D721Med (cell line): ENCODE measurements around the gene FAM110A.

Experiments
- DNase-seq: peaks from one replicate; pipeline ENCODE4 v3.0.0; 2011; ENCODE audit warnings: low spot score; ENCODE audit not compliant: insufficient read length
- FAIRE-seq: peaks from 2 replicates; lab custom pipeline; 2011; peaks lifted over from hg19 to GRCh38; lab: Jason Lieb, UNC
- TF ChIP-seq, protein P1 (sequence below): IDR thresholded peaks from 2 replicates; pipeline ENCODE4 v1.5.1; 2012; ENCODE audit warnings: mild to moderate bottlenecking, control low read depth; ENCODE audit not compliant: insufficient read depth; ENCODE audit errors: missing control alignments

FAM110A gene

DNA sequence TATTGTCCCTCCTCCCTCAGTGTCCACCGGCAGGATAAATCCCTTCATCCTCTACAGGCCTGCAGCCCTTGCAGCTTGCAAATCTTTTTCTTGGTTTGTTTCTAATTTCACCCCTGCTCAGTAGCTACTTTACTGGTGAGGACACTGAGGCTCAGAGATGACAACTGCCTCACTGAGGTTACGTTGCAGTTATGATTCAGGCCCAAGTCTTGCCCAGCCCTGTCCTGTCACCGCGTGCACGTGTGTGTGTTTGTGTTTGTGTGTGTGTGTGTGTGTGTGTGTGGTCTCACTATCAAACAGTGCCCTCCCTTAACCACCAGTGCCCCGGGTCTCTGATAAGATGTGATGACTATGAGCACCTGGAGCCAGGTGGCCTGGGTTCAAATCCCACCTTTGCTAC, 21.1 kb downstream of the FAM110A start:
- TF ChIP-seq, protein P1, sequence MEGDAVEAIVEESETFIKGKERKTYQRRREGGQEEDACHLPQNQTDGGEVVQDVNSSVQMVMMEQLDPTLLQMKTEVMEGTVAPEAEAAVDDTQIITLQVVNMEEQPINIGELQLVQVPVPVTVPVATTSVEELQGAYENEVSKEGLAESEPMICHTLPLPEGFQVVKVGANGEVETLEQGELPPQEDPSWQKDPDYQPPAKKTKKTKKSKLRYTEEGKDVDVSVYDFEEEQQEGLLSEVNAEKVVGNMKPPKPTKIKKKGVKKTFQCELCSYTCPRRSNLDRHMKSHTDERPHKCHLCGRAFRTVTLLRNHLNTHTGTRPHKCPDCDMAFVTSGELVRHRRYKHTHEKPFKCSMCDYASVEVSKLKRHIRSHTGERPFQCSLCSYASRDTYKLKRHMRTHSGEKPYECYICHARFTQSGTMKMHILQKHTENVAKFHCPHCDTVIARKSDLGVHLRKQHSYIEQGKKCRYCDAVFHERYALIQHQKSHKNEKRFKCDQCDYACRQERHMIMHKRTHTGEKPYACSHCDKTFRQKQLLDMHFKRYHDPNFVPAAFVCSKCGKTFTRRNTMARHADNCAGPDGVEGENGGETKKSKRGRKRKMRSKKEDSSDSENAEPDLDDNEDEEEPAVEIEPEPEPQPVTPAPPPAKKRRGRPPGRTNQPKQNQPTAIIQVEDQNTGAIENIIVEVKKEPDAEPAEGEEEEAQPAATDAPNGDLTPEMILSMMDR = no peak
- no peak for FAIRE-seq
- DNase-seq = no peak

GRCh38 chr20:855466-856360, 22.2 kb downstream of the FAM110A start:
- TF ChIP-seq, protein P1 = no peak
- FAIRE-seq (no peak), DNase-seq (no peak)

GRCh38 chr20:856361-856775, 22.9 kb downstream of the FAM110A start:
- TF ChIP-seq, protein P1 = no peak
- no peak for DNase-seq

DNA sequence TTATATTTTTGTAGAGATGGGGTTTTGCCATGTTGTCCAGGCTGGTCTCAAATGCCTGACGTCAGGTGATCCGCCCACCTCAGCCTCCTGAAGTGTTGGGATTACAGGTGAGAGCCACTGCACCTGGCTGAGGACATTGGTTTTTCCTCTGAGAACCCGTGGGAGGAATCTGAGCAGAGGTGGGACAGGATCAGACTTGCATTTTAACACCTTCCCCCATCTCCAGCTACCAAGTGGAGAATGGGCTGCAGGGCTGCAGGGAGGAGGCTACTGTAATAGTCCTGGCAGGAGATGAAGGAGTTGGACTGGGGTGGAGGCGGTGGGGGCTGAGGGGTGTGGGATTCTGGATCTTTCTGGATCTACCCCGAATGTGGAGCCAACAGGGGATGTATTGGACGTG, 24.5 kb downstream of the FAM110A start:
- FAIRE-seq = no peak
- TF ChIP-seq, protein P1 = no peak
- DNase-seq = no peak

More at GRCh38 chr20:856361-856775, 22.9 kb downstream of the FAM110A start:
- no peak for FAIRE-seq

DNA sequence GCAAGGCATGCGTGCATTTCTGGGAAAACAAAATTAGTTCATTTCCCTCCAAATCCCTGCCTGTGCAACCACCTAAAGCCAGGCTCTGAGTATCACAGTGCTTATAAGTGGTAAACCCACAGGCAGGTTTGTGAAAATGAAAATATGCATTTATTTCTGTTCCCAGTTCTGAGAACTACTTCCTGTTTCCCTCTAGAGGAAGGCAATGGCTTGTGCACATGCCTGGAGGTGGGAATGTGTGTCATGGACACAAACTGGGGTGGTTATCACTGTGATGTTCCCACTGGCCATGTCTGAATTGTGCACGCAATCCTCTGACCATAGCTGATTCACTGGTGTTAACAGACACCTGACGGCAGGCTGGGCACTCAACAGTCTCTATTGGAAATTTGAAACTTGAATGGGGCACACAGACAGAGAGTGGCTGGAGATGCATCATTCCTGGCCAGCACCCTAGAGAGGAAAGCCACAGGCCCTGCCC, 26.3 kb downstream of the FAM110A start:
- FAIRE-seq (no peak), DNase-seq (no peak)
- TF ChIP-seq, protein P1 = no peak

DNA sequence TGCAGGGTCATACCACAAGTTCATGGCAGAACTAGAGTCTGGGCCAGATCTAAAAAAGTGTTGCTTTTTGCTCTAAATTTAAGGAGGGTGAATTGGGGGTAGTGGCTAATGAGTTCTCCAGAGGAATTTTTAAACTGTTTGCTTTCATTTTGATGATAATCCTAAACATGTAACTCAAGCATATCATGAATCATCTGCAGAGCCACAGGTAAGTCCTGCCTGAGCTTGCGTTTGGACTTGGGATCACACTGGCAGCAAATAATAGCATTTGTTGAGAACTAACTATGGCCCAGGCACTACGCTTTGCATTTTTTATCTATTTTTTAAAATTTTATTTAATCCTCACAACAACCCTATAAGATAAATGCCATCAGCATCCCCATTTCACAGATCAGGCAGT, 27.4 kb downstream of the FAM110A start:
- no peak for DNase-seq
- no peak for FAIRE-seq
- TF ChIP-seq, protein P1 = no peak

DNA sequence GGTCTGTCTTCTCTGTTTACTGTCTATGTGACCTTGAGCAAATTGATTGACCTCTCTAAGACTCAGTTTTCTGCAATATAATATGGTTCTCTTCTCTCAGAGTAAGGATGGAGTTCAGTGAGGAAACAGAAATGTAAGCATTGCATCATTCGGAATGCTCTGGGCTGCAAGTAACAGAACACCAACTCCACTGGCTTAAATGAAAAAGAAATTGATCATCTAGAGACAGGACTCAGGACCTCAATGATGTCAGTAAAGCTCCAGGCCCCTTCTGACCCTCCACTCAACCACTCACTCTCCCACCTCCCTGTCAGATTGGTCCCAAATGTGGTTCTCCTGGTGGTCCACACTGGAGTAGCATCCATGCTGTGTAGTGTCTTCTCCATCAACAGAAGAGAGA, 31.9 kb downstream of the FAM110A start:
- DNase-seq = no peak
- FAIRE-seq = no peak
- TF ChIP-seq, protein P1 = no peak
